B cell (primary cell): ENCODE data around the gene RBM20. TPM values are rescaled to one million over a fixed set of nuclear protein-coding genes. Genes with fewer than 3 reads are reported as not detected.

ENCODE experiments used
- ATAC-seq: fragments of 200-7000 bp; cut with Tn5 transposase; one replicate; pipeline ENCODE4 v1.10.0; 2021; ENCODE audit warnings: low read depth, mild to moderate bottlenecking, moderate number of reproducible peaks, moderate library complexity
- CTCF ChIA-PET: fragments of 350-600 bp; sonication (Branson Sonifier 250); formaldehyde crosslinking; loops from one replicate; lab custom pipeline; 2021; ENCODE audit warnings: antibody characterized with exemption, inconsistent platforms; lab: Charles Lee
- POLR2A ChIA-PET: fragments of 350-600 bp; sonication (Branson Sonifier 250); formaldehyde crosslinking; loops from one replicate; lab custom pipeline; 2021; ENCODE audit warnings: antibody characterized with exemption; lab: Charles Lee
- DNase-seq: peaks from one replicate; pipeline ENCODE4 v3.0.0; 2013
- H2AFZ ChIP-seq: 2 replicates; pipeline ENCODE4 v1.6.1; 2012; ENCODE audit warnings: mild to moderate bottlenecking, low read depth, low read length; ENCODE audit not compliant: insufficient read depth, poor library complexity, severe bottlenecking
- H3K27ac ChIP-seq, 2 donors: 1 replicate in 1 of 2; 2 replicates in 1 of 2; pipeline ENCODE4 v1.5.1; 2012 to 2013; ENCODE audit warnings: low read length in 2 of 2, mild to moderate bottlenecking in 2 of 2, moderate library complexity in 1 of 2
- H3K27me3 ChIP-seq, 4 experiments: fragments of 200-600 bp in 1 of 4; sonication (generic) in 1 of 4; replicated peaks in 1 of 4; 1 replicate in 2 of 4; 2 replicates in 2 of 4; pipeline versions ENCODE4 v1.6.1 to v1.7.0; 2013 to 2016; ENCODE audit warnings: low read length in 3 of 4, mild to moderate bottlenecking in 2 of 4, mixed read lengths in 1 of 4, moderate library complexity in 1 of 4; ENCODE audit not compliant: insufficient read depth in 4 of 4, control insufficient read depth in 3 of 4; ENCODE audit errors: control extremely low read depth in 1 of 4
- H3K36me3 ChIP-seq, 2 experiments: replicated peaks in 1 of 2; 1 replicate in 1 of 2; 2 replicates in 1 of 2; pipeline versions ENCODE4 v1.6.1 to v1.7.1; 2013; ENCODE audit warnings: low read length in 1 of 2; ENCODE audit not compliant: insufficient read depth in 2 of 2, control insufficient read depth in 1 of 2; ENCODE audit errors: control extremely low read depth in 1 of 2, extremely low read depth in 1 of 2
- H3K4me1 ChIP-seq, 2 donors: fragments of 200-600 bp in 1 of 2; sonication (generic) in 1 of 2; 1 replicate in 1 of 2; 2 replicates in 1 of 2; pipeline versions ENCODE4 v1.5.1 to v1.6.1; 2013 to 2017; ENCODE audit warnings: low read length in 2 of 2; ENCODE audit not compliant: control insufficient read depth in 2 of 2, insufficient read depth in 2 of 2
- H3K4me2 ChIP-seq: replicated peaks from 2 replicates; pipeline ENCODE3; 2012; ENCODE audit warnings: mild to moderate bottlenecking, low read depth, low read length; ENCODE audit not compliant: poor library complexity, severe bottlenecking
- H3K4me3 ChIP-seq, 5 experiments: fragments of 200-600 bp in 1 of 5; sonication (generic) in 1 of 5; 1 replicate in 3 of 5; 2 replicates in 2 of 5; pipeline versions ENCODE4 v1.5.1 to v1.7.0; 2011 to 2016; ENCODE audit warnings: low read length in 4 of 5, mild to moderate bottlenecking in 4 of 5, low read depth in 2 of 5, control low read depth in 1 of 5, moderate library complexity in 1 of 5; ENCODE audit not compliant: insufficient read depth in 1 of 5; ENCODE audit errors: control extremely low read depth in 1 of 5, extremely low read depth in 1 of 5
- H3K79me2 ChIP-seq: fragments of 200-600 bp; sonication (generic); one replicate; pipeline ENCODE4 v1.6.0; 2016; ENCODE audit warnings: low read length; ENCODE audit not compliant: control insufficient read depth, insufficient read depth
- H3K9ac ChIP-seq: fragments of 200-600 bp; sonication (generic); 2 replicates; pipeline ENCODE4 v1.6.1; 2017; ENCODE audit warnings: mild to moderate bottlenecking, low read length, moderate library complexity
- H3K9me3 ChIP-seq, 3 donors: one replicate each; pipeline versions ENCODE4 v1.6.1 to v1.7.1; 2013; ENCODE audit warnings: low read length in 2 of 3; ENCODE audit not compliant: control insufficient read depth in 2 of 3, insufficient read depth in 1 of 3; ENCODE audit errors: control extremely low read depth in 1 of 3
- H4K20me1 ChIP-seq: 2 replicates; pipeline ENCODE4 v1.6.0; 2012; ENCODE audit warnings: mild to moderate bottlenecking, low read length; ENCODE audit not compliant: insufficient read depth, control insufficient read depth, poor library complexity, severe bottlenecking
- H3K27ac Mint-ChIP-seq: one replicate; pipeline ENCODE4 v1.8.0; 2021; ENCODE audit warnings: mixed read lengths
- H3K27me3 Mint-ChIP-seq: one replicate; pipeline ENCODE4 v1.8.0; 2021; ENCODE audit warnings: mixed read lengths
- H3K4me1 Mint-ChIP-seq: one replicate; pipeline ENCODE4 v1.8.0; 2021; ENCODE audit warnings: mixed read lengths
- H3K4me3 Mint-ChIP-seq: one replicate; pipeline ENCODE4 v1.8.0; 2021; ENCODE audit warnings: mixed read lengths
- H3K9me3 Mint-ChIP-seq: one replicate; pipeline ENCODE4 v1.8.0; 2022; ENCODE audit warnings: mixed read lengths; ENCODE audit not compliant: insufficient read depth
- CTCF ChIP-seq: fragments of 200-600 bp; IDR thresholded peaks from one replicate; pipeline ENCODE4 v1.8.0; 2022; ENCODE audit warnings: antibody characterized with exemption, mild to moderate bottlenecking
- EZH2 ChIP-seq: IDR thresholded peaks from 2 replicates; pipeline ENCODE4 v1.6.1; 2012; ENCODE audit warnings: borderline replicate concordance, low read depth, mild to moderate bottlenecking, moderate library complexity, low read length; ENCODE audit not compliant: insufficient read depth, poor library complexity, severe bottlenecking
- WGBS: methylation state at CpG from one replicate; pipeline ENCODE4 v1.1.5; 2013; ENCODE audit warnings: missing lambda C conversion rate; ENCODE audit not compliant: insufficient coverage; 5-methylcytosine and 5-hydroxymethylcytosine counted together
- intact Hi-C: fragments of 100-400 bp; cut with micrococcal nuclease; formaldehyde crosslinking; loops from one replicate; pipeline ENCODE4 v1.10.0; 2022
- polyA plus RNA-seq: library from polyadenylated mRNA; depleted of rRNA; stranded (reverse); fragments of >200 nt; gene quantifications from 2 replicates; pipeline ENCODE4 v1.2.3, GENCODE V29; 2012
- total RNA-seq, 2 donors: library from RNA; stranded (reverse); fragments of 120-200 nt in 1 of 2; gene quantifications; 1 replicate in 1 of 2; 2 replicates in 1 of 2; pipeline versions ENCODE4 v1.2.3 to v1.2.4, GENCODE V29; 2013 to 2022

RBM20 gene
- total and polyA plus RNA-seq, 2 donors (not counting 1 experiment from before 2014, with no cell fraction given) = not detected

DNA sequence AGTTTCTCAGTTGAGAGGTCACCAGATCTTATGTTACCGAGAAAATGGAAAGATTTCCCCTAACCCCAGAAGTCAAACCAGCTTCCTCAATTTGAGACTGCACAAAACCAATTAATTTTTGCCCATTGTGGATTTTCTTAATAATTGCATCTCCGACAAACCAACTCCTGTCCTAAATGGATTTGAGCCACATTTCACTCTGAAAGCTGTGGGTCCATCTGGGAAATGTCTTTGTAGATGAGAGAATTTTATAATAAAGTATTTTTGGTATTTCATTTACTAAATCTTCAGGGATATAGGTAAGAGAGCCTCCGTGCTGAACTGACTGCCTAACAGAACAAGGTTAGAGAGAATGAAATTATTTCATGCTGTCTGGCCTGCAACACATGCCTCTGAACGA is 127.9 kb downstream of the RBM20 start:
- ChIA-PET POLR2A (no interaction called here), CTCF (no interaction called here)
- Histone ChIP-seq H3K4me3 (no peak overlapping the region), H3K9ac (no peak overlapping the region), H2AFZ (no peak overlapping the region), H3K27me3 (no peaks in the 10 kb centered on the region), H3K9me3 (no peaks in the 10 kb centered on the region), H3K4me2 (no peak overlapping the region), H3K79me2 (no peaks in the 10 kb centered on the region), H3K27ac (no peak overlapping the region), H3K4me1 (no peaks in the 10 kb centered on the region), H3K36me3 (no peaks in the 10 kb centered on the region), H4K20me1 (no peaks in the 10 kb centered on the region)
- 90% methylated on average over 2 of the region's 4 CpGs for WGBS
- Mint-ChIP-seq H3K4me1 (no peaks in the 10 kb centered on the region), H3K4me3 (no peak overlapping the region), H3K27me3 (no peaks in the 10 kb centered on the region), H3K27ac (no peak overlapping the region), H3K9me3 (no peaks in the 10 kb centered on the region)
- DNase-seq = no peak
- intact Hi-C loops = no loop called here
- TF ChIP-seq EZH2 = no peak
- no peak for TF ChIP-seq CTCF
- no peak for ATAC-seq

DNA sequence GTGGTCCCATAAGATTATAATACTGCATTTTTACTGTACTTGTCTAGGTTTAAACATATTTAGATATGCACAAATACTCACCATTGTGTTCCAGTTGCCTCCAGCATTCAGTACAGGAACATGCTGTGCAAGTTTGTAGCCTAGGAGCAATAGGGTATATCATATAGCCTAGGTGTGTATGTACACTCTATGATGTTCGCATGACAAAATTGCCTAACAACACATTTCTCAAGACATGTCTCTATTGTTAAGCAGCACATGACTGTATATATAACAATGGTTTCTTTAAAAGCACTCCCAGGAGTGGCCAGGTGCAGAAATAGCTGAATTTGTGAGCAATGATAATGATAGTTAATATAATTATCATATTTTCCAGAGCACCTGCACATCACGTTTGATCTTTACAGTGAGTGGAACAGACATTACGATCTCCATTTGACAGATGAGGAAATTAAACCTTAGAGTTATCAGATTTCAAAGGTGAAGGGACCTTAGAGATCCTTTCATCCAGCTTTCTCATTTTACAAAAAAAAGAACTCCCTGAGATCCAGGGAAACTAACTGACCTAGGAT is 128.4 kb downstream of the RBM20 start:
- TF ChIP-seq CTCF (no peak), EZH2 (no peak)
- ChIA-PET POLR2A (no interaction called here), CTCF (no interaction called here)
- Histone ChIP-seq H4K20me1 (no peaks in the 10 kb centered on the region), H3K9me3 (no peaks in the 10 kb centered on the region), H3K9ac (no peak overlapping the region), H3K27me3 (no peaks in the 10 kb centered on the region), H3K4me1 (no peaks in the 10 kb centered on the region), H3K4me2 (no peak overlapping the region), H3K79me2 (no peaks in the 10 kb centered on the region), H2AFZ (no peak overlapping the region), H3K4me3 (no peak overlapping the region), H3K27ac (no peak overlapping the region), H3K36me3 (no peaks in the 10 kb centered on the region)
- H3K27ac Mint-ChIP-seq = no peak overlapping the region
- H3K9me3 Mint-ChIP-seq = no peaks in the 10 kb centered on the region
- ATAC-seq (no peak), DNase-seq (no peak)
- no peak overlapping the region for H3K4me3 Mint-ChIP-seq
- WGBS = no CpG with 5 or more reads among the region's 3 CpGs
- H3K4me1 Mint-ChIP-seq = no peaks in the 10 kb centered on the region
- H3K27me3 Mint-ChIP-seq = no peaks in the 10 kb centered on the region
- intact Hi-C loops = no loop called here
